Kidney epithelial cell (primary cell): Measurements from ENCODE around the gene SFMBT1. TPM values are rescaled to one million over a fixed set of nuclear protein-coding genes. Genes with fewer than 3 reads are reported as not detected.

Experiments used
- DNase-seq: peaks from one replicate; pipeline ENCODE4 v3.0.0-alpha.2; 2010; ENCODE audit warnings: low read depth
- H3K27me3 ChIP-seq: 2 replicates; pipeline ENCODE4 v1.6.0; 2011; ENCODE audit warnings: low read length; ENCODE audit not compliant: control insufficient read depth, insufficient read depth
- H3K36me3 ChIP-seq: 2 replicates; pipeline ENCODE4 v1.5.1; 2011; ENCODE audit warnings: low read length; ENCODE audit not compliant: control insufficient read depth, insufficient read depth
- H3K4me3 ChIP-seq: 2 replicates; pipeline ENCODE4 v1.5.1; 2011; ENCODE audit warnings: low read depth, mild to moderate bottlenecking, control low read depth, low read length
- total RNA-seq: library from RNA; depleted of rRNA; stranded (reverse); fragments of >200 nt; gene quantifications from 2 replicates; pipeline ENCODE4 v1.2.3, GENCODE V29; 2015
- TF ChIP-seq, protein P1 (sequence below): IDR thresholded peaks from 2 replicates; pipeline ENCODE4 v1.5.1; 2011; ENCODE audit warnings: mild to moderate bottlenecking, moderate library complexity, low read length, control low read depth, inconsistent platforms; ENCODE audit not compliant: insufficient read depth, poor library complexity, severe bottlenecking

SFMBT1 gene
- total RNA-seq, 1 donor from 2014 or later = 15.6 TPM

DNA sequence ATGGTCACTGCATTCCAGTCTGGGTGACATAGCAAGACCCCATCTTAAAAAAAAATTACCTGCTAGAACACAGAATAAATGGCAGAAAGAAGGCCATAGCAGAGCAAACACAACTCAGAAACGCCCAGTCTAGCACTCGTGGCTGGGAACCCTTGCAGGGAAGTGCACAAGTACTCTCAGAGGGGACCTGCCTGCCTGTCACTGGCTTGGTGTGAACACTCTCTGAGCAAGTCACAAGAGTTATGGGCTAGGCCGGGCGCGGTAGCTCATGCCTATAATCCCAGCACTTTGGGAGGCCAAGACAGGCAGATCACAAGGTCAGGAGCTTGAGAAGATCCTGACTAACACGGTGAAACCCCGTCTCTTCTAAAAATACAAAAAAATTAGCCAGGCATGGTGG lies 17.2 kb downstream of the SFMBT1 start:
- no peaks in the 10 kb centered on the region for H3K36me3 ChIP-seq
- H3K27me3 ChIP-seq = no peaks in the 10 kb centered on the region
- H3K4me3 ChIP-seq = no peak overlapping the region
- TF ChIP-seq, protein P1, sequence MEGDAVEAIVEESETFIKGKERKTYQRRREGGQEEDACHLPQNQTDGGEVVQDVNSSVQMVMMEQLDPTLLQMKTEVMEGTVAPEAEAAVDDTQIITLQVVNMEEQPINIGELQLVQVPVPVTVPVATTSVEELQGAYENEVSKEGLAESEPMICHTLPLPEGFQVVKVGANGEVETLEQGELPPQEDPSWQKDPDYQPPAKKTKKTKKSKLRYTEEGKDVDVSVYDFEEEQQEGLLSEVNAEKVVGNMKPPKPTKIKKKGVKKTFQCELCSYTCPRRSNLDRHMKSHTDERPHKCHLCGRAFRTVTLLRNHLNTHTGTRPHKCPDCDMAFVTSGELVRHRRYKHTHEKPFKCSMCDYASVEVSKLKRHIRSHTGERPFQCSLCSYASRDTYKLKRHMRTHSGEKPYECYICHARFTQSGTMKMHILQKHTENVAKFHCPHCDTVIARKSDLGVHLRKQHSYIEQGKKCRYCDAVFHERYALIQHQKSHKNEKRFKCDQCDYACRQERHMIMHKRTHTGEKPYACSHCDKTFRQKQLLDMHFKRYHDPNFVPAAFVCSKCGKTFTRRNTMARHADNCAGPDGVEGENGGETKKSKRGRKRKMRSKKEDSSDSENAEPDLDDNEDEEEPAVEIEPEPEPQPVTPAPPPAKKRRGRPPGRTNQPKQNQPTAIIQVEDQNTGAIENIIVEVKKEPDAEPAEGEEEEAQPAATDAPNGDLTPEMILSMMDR = no peak
- DNase-seq = no peak

DNA sequence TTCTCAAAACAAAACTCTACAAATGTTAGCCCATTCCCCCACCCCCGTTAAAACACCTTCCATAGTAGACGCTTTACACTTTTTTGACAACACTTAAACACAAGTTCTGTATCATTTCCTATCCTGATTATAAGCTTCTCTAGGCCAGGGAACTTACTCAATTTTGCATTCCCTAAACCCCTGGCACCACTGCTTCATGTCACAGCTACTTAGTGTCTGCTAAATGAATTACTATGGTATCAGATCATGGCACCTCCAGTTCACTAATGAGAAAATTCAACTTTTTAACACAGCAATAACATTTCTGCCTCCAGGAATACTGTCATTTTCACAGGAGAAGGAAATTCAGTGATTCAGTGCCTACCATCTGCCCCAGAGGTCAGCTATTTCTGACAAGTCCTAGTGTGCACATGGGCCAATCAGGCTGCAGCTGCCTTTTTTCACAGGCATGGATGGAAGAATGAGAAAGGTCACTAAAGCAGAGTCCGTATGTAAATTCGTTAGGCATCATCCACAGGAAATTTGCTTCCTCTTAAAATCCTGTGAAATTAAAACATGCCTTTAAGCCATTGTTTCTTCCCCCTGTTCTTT lies 18.5 kb downstream of the SFMBT1 start:
- DNase-seq = no peak
- TF ChIP-seq, protein P1 = no peak
- no peaks in the 10 kb centered on the region for H3K36me3 ChIP-seq

DNA sequence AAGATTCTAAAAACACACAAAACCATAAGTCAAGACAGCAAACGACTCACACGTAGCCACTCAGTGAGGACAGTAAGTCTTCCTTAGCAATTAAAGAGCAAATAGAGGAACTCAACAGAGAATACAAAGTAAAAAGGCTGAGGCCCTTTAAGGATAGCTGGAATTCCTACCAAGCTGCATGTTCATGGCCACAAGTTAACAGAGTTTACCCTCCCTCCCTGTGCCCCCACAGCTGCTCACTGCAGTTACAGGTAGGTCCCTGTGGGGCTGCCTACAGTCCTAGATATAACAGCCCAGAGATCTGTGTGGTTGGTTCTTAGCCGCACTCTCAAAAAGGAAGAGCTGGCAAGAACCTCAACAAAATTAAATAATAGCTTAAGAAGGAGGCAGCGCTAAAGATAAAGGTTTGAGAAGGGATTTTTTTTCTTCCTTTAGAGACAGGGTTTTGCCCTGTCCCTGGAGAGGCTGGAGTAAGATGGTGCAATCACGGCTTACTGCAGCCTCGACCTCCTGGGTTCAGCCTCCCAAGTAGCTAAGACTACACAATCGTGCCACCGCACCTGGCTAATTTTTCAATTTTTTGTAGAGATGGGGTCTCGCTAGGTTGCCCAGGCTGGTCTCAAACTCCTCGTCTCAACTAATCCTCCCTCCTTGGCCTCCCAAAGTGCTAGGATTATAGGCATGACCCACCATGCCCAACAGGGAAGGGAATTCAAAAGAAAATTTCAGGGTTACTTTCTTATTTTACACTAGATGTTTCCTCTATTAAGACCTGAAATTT lies 19.3 kb downstream of the SFMBT1 start:
- no peak for DNase-seq
- Histone ChIP-seq H3K27me3 (no peaks in the 10 kb centered on the region), H3K36me3 (no peaks in the 10 kb centered on the region), H3K4me3 (no peak overlapping the region)
- TF ChIP-seq, protein P1 = no peak

More for the DNA sequence above, 18.5 kb downstream of the SFMBT1 start:
- H3K27me3 ChIP-seq = no peaks in the 10 kb centered on the region
- H3K4me3 ChIP-seq = no peak overlapping the region

DNA sequence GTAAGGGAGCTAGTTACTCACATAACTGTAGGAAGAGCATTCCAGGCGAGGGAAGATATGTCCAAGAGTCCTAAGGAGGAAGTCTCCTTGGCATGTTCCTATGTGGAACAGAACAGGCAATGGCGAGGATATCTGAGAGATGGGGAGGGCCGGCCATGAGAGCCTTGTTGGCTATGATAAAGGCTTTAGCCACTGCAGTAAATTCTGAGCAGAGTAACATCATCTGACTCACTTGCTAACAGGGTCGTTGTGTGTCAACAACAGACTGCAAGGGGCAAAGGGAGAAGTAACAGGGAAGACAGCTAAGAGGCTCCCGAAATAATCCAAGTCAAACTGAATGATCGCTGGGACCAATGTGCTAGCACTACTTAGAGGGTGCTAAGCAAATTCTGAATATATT lies 21.6 kb downstream of the SFMBT1 start:
- DNase-seq = no peak

DNA sequence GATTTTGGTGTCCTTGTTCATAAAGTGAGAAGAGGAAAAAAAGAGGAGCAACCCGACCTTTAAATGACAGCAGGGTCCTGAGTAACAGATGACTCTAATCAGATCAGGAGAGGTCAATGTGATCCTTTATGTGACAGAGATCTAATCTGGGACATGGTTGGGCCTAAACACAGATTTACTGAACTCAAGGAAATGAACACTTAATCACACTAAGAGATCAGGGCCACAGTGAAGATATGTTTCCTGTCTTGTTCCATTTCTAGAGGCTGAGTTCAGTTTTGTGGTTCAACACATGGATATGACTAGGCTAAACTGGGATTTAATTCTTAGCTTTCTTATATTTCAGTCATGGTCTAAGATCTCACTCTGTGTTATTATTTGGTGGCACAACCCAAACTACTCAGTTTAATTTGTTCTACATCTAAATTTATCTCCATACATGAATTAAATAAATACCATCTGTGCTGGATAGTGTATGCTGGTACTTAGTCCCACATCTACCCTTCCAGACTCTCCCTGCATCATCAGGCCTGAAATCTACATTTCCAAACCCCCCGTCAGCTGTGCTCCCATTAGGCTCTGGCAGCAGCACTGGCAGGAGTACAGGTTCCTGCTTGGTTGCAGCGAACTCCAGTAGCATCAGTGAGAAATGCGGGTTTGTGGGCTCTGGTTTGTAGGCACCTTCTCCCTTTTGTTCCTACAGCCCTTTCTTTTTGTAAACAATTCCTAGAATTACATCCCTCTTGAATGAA lies 22.6 kb downstream of the SFMBT1 start:
- TF ChIP-seq, protein P1 = no peak
- no peak for DNase-seq
- H3K36me3 ChIP-seq = no peaks in the 10 kb centered on the region
- no peak overlapping the region for H3K4me3 ChIP-seq
- H3K27me3 ChIP-seq = no peaks in the 10 kb centered on the region

More for the DNA sequence above, 21.6 kb downstream of the SFMBT1 start:
- H3K27me3 ChIP-seq = no peaks in the 10 kb centered on the region
- H3K4me3 ChIP-seq = no peak overlapping the region
- H3K36me3 ChIP-seq = no peaks in the 10 kb centered on the region
- TF ChIP-seq, protein P1 = no peak
